ENCODE data around the gene CLEC16A.
A peak's percentile ranks its signal among the peaks of the same experiment; 100 is the strongest.

CLEC16A gene

GRCh38 chr16:11127610-11128195 is 183.3 kb downstream of the CLEC16A start:
- no peak for DNase-seq

- DNase-seq, result peak; percentile 34
These were observed 184.1 kb downstream of the CLEC16A start for GRCh38 chr16:11128211-11129141.

- DNase-seq, result peak; percentile 81
These were observed 185.0 kb downstream of the CLEC16A start for GRCh38 chr16:11129378-11129781.

- DNase-seq, result no peak
These were observed 186.8 kb downstream of the CLEC16A start for GRCh38 chr16:11130978-11131665.

- no peak for DNase-seq
These were observed 187.3 kb downstream of the CLEC16A start for GRCh38 chr16:11131706-11132105.

- DNase-seq, result peak; percentile 95
These were observed 189.1 kb downstream of the CLEC16A start for GRCh38 chr16:11133344-11133943.

- DNase-seq, result no peak
These were observed 190.5 kb downstream of the CLEC16A start for GRCh38 chr16:11134722-11135463.

- peak; percentile 16 for DNase-seq
These were observed 191.2 kb downstream of the CLEC16A start for GRCh38 chr16:11135464-11135973.

GRCh38 chr16:11136600-11136999 is 192.2 kb downstream of the CLEC16A start:
- DNase-seq, result peak; percentile 88

GRCh38 chr16:11138022-11138768 is 193.8 kb downstream of the CLEC16A start:
- no peak for DNase-seq

GRCh38 chr16:11138769-11139325 is 194.5 kb downstream of the CLEC16A start:
- no peak for DNase-seq

- peak; percentile 91 for DNase-seq
These were observed 195.1 kb downstream of the CLEC16A start for GRCh38 chr16:11139326-11140097.

- no peak for DNase-seq
These were observed 195.7 kb downstream of the CLEC16A start for GRCh38 chr16:11140098-11140375.

GRCh38 chr16:11140466-11140865 is 196.1 kb downstream of the CLEC16A start:
- DNase-seq, result no peak

- DNase-seq, result no peak
These were observed 196.5 kb downstream of the CLEC16A start for GRCh38 chr16:11140867-11141266.

GRCh38 chr16:11141409-11142260 is 197.3 kb downstream of the CLEC16A start:
- DNase-seq, result no peak

GRCh38 chr16:11142261-11142630 is 197.9 kb downstream of the CLEC16A start:
- no peak for DNase-seq

GRCh38 chr16:11142951-11143350 is 198.6 kb downstream of the CLEC16A start:
- DNase-seq, result no peak

GRCh38 chr16:11143372-11144035 is 199.1 kb downstream of the CLEC16A start:
- DNase-seq, result no peak

Data from fibroblast of skin of back (primary cell).